ENCODE results near the gene NAA10.

DNA sequence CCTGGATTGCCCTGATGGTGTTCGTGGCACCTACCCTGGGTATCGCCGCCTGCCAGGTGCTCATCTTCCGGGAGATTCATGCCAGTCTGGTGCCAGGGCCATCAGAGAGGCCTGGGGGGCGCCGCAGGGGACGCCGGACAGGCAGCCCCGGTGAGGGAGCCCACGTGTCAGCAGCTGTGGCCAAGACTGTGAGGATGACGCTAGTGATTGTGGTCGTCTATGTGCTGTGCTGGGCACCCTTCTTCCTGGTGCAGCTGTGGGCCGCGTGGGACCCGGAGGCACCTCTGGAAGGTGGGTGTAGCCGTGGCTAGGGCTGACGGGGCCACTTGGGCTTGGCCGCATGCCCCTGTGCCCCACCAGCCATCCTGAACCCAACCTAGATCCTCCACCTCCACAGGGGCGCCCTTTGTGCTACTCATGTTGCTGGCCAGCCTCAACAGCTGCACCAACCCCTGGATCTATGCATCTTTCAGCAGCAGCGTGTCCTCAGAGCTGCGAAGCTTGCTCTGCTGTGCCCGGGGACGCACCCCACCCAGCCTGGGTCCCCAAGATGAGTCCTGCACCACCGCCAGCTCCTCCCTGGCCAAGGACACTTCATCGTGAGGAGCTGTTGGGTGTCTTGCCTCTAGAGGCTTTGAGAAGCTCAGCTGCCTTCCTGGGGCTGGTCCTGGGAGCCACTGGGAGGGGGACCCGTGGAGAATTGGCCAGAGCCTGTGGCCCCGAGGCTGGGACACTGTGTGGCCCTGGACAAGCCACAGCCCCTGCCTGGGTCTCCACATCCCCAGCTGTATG, 28.5 kb downstream of the NAA10 start:
- TF ChIP-seq, protein P1, sequence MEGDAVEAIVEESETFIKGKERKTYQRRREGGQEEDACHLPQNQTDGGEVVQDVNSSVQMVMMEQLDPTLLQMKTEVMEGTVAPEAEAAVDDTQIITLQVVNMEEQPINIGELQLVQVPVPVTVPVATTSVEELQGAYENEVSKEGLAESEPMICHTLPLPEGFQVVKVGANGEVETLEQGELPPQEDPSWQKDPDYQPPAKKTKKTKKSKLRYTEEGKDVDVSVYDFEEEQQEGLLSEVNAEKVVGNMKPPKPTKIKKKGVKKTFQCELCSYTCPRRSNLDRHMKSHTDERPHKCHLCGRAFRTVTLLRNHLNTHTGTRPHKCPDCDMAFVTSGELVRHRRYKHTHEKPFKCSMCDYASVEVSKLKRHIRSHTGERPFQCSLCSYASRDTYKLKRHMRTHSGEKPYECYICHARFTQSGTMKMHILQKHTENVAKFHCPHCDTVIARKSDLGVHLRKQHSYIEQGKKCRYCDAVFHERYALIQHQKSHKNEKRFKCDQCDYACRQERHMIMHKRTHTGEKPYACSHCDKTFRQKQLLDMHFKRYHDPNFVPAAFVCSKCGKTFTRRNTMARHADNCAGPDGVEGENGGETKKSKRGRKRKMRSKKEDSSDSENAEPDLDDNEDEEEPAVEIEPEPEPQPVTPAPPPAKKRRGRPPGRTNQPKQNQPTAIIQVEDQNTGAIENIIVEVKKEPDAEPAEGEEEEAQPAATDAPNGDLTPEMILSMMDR (IDR thresholded peaks at IDR 0.05) = no peak
- no peak for TF ChIP-seq POLR2A (IDR thresholded peaks at IDR 0.05)

All from thyroid gland (tissue), 4 donors.